Kasumi-1 (cell line): ENCODE results near the gene BPGM.

Experiments
- DNase-seq, 2 experiments: peaks; one replicate each; lab custom pipeline; 2025; lab: John Stamatoyannopoulos, UW

Gene BPGM

DNA sequence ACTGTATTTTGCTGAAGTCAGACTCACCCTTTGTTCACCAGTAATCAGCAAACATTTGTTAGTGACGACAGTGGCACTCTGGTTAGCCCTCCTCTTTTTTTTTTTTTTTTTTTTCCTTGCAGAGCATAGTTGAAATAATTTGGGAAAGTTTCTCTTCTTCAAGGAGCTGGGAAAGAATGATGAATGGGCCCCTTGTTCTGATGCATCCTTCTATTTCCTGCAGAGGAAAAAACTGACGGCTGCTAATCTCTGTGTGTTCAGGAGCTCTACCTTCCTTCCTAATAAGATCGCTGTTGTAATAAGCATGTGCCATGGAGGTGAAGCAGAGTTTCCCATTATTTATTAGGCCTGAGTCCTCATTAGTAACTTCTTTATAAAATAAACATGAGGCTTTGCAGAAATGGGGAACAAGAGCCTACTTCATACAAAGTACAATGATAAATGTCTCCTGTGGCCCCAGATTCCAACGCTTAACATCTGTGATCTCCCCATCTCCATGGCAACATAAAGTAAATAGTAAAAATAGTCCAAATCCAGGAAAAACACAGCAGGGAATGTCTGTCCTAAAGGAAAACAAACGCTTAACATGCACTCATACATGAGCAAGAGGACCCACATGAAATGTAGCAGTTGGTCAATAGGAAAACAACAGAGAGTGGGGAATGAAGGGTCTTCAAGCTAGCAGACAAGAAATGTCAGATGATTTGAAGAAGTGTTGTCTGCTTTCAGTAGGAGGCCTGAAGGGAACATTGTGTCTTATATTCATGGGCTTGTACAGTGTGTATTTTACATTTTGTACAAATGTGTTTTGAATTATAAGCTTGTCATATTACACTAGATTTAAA, 73.7 kb downstream of the BPGM start:
- no peak for DNase-seq

DNA sequence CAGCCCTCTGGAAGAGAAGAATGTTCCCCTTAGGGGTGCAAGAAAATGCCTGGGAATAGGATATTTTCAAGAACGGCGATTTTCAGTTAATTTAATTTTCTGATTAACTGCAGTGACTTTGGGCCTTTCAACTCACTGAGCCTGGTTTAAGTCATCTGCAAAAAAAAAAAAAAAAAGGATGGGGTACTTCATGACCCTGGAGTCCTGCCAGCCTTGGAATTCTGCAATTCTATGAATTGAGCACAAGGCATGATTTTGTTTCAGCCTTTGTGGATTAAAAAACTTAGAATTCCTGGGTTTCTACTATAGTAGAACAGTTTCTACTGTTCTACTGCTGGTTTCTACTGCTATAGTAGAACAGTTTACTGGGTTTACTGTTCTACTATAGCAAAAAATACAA, 74.5 kb downstream of the BPGM start:
- DNase-seq: no peak

DNA sequence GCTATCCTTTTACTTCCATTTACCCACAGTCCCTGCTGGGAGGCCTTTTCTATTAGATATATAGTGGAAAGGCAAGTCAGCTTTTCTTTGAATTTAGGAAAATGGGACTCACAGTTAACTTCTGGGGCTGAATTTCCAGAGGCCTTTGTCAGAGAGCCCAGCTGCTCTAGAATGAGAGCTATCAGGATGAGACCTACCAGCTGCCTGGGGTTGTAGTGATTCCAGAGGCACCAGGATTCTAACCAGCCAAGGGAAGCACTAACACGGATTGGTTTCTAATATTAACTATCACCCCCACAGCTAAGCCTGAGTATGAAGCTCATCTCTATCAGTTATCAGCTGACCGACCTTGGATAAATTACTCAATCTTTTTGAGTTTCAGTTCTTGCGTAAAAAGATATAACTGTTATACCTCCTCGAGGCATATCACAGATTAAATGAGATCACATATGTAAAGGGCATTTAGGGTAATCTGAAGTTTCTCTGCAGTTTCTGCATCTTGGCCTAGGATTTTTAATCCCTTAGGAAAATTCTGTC, 76.2 kb downstream of the BPGM start:
- DNase-seq: no peak

DNA sequence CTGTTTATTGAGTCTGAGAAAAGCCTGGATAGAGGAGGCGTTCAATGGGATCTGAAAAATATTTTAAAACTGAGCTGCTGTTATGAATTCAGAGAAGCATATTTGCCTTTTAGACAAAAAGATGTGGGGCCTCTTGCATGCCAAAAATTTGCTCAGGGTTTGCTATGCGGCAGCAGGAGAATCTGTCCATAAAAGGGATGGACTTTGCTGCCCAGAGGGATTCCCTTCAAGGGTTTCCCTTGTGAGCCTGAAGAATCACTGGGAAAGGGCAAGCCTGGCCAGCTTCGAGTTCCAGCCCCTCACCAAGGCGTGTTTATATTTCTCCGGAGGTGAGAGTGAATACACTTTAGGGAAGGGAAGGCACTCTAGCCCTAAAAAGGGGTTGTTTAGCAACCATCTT, 77.2 kb downstream of the BPGM start:
- DNase-seq: no peak

DNA sequence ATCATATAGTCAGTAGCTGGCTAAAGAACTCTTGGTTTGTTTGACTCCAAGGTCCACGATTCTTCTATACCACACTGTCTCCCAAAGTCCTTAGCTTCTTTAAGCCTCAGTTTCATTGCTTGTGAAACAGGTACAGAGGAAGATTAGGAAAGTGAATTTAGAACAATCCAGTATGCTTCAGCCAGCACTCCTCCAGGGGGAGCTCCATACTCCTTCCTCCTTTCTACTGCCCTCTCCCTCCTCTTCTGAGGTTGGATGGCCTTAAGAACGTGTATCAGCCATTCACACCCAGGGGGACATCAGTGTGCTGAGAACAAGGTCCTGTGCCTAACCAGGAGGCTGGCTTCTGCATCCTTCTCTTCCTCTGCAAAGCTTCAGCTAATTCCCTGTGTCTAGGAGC, 78.0 kb downstream of the BPGM start:
- peak; percentile 21 to 35 for DNase-seq

DNA sequence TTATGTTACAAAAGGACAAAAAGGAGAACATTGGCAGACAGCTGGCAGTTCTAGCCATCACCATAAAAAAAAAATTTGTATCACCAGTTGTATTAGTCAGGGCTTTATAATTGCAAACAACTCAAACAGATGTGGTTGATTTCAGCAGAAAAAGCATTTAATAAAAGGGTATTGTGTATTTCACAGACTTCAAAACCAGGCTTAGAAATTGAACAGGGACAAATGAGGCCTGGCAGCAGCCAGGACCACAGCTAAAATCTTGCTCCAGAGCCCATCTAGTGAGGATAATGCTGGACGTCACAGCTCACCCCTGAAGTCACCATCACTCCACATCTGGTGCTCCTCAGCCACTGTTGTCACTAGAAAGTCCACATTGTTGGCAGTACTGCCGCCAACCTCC, 79.9 kb downstream of the BPGM start:
- DNase-seq: no peak

DNA sequence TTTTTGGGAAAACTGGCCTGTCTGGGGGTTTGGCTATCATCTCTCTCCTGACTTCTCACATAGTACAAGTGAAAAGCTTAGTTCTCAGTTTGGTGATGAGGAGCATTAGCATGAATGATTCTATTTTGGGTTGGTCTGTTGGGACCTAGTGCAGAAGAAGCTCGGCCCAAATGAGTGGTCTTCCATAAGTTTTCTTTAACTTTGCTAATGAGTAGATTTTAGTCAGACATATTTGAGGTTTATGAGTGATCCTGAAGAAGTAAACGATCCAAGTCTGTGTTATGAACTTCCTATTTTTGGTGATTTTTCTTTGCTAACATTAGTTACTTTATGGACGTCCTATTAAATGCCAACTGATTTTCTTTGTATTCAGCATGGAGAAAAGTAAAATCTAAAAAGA, 81.1 kb downstream of the BPGM start:
- DNase-seq: no peak
